GM23338 (cell line): ENCODE data around the gene ESPNL.

Source experiments
- CTCF ChIP-seq, 2 experiments: fragments of 200-600 bp in 1 of 2; sonication (generic) in 1 of 2; conservative IDR thresholded peaks; 2 replicates each; pipeline versions ENCODE4 v1.5.1 to v1.6.1; 2016 to 2017; ENCODE audit warnings: antibody characterized with exemption in 2 of 2, low read depth in 2 of 2, mild to moderate bottlenecking in 2 of 2, moderate library complexity in 1 of 2
- ETS1 ChIP-seq: IDR thresholded peaks from 2 replicates; pipeline ENCODE4 v1.6.1; 2016; ENCODE audit warnings: antibody characterized with exemption
- EZH2 ChIP-seq: fragments of 200-600 bp; sonication (generic); IDR thresholded peaks from one replicate; pipeline ENCODE4 v1.8.0; 2017; ENCODE audit warnings: antibody characterized with exemption, mild to moderate bottlenecking, low read depth; ENCODE audit not compliant: unreplicated experiment
- EZH2phosphoT487 ChIP-seq: fragments of 200-600 bp; sonication (generic); IDR thresholded peaks from one replicate; pipeline ENCODE4 v1.8.1; 2018; ENCODE audit warnings: antibody characterized with exemption; ENCODE audit not compliant: unreplicated experiment
- POLR2AphosphoS5 ChIP-seq: IDR thresholded peaks from 2 replicates; pipeline ENCODE4 v1.6.1; 2016; ENCODE audit warnings: antibody characterized with exemption, low read depth
- REST ChIP-seq: IDR thresholded peaks from one replicate; pipeline ENCODE4 v1.6.1; 2018; ENCODE audit warnings: antibody characterized with exemption; ENCODE audit not compliant: unreplicated experiment
- STAT1 ChIP-seq: IDR thresholded peaks from one replicate; pipeline ENCODE4 v1.6.1; 2016; ENCODE audit warnings: antibody characterized with exemption; ENCODE audit not compliant: unreplicated experiment

GRCh38 chr2:238164906-238165287 is 64.8 kb downstream of the ESPNL start:
- no peak for TF ChIP-seq REST
- no peak for TF ChIP-seq CTCF (conservative IDR thresholded peaks at IDR 0.05; ENCODE audit: low read depth in 2 of 2)
- no peak for TF ChIP-seq POLR2AphosphoS5
- TF ChIP-seq EZH2, result no peak
- no peak for TF ChIP-seq STAT1
- TF ChIP-seq EZH2phosphoT487, result no peak
- TF ChIP-seq ETS1, result no peak
